ENCODE results near the gene CENPM.

CENPM gene

DNA sequence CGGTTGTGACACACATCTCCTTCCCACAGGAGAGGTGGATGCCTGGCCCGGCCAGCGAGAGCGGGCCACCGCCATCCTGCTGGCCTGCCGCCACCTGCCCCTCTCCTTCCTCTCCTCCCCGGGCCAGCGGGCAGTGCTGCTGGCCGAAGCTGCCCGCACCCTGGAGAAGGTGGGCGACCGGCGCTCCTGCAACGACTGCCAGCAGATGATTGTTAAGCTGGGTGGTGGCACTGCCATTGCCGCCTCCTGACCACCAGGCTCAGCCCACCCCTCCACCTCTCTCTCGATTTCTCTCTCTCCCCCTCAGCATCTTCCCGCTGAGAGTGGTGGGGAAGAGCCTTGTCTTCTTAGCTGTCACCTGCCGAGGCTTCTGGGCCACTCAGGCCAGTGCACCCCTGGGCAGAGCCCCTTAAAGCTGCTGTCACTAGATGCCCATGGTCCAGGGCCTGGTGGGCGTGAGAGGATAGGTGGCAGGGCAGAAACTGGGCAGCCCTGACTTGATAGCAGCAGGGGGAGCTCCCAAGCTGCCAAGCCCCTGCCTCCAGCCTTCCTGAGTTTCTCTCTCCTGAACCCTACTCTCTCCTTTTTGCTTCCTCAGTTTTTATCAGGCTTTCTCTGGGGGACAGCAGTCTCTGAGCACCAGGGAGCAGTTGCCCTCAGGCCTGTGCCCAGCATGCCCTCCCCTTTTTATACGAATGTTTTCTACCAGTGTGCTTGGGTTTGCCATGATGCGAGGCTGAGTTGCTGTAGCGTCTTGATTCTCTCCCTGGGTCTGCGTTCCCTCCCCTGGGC lies 41.3 kb downstream of the CENPM start:
- H3K4me3 Mint-ChIP-seq, result no peak overlapping the region
- H3K27me3 Mint-ChIP-seq, result no peaks in the 10 kb centered on the region
- H3K4me1 Mint-ChIP-seq (ENCODE audit: low read depth), result peaks cover 17% of the 10 kb centered on the region
- H3K27ac Mint-ChIP-seq, result no peak overlapping the region
- H3K9me3 Mint-ChIP-seq (ENCODE audit: low read depth), result no peaks in the 10 kb centered on the region
- H3K36me3 Mint-ChIP-seq, result no peaks in the 10 kb centered on the region

DNA sequence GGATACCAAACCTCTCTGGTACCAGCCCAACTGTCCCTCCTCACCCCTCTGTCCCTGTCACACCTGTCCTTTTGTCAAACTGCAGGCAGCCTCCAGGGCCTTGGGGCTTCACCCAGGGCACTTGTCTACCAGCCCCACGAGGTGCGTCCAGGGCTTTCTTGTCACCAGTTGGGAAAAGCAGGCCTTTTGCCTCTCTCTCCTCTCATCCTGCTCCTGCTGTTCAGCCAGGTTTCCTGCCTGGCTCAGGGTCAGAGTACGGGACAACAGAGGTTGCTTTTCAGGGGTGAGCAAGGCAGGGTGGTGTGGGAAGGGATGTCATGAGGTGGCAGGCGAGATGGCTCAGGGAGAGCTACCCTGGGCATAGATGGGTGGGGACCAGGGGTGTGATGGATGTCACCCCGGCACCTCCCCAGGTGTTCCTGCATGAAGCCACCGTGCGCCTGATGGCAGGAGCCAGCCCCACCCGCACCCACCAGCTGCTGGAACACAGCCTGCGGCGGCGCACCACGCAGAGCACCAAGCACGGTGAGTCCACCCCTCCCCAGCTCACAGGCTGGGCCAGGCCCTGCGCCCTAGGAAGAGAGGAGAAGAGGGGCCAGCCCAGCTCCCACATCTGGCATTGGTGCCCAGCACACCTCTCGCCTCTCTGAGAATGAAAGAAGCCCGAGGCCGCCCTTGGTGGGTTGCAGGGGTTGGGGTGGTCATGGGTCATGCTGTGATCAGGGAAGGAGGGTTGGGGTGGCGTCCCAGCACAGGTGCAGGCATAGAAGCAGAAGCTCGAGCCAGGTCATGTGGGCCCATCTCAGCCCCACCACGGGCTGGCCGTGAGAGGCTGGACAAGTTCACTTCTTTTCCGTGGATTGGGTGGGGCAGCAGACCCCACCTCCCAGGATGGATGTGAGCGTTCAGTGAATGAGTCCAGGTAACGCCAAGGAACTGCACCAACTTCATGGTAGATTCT lies 42.2 kb downstream of the CENPM start:
- Mint-ChIP-seq H3K36me3 (no peaks in the 10 kb centered on the region), H3K27me3 (no peaks in the 10 kb centered on the region), H3K4me1 (ENCODE audit: low read depth) (peaks cover 17% of the 10 kb centered on the region), H3K4me3 (no peak overlapping the region), H3K9me3 (ENCODE audit: low read depth) (no peaks in the 10 kb centered on the region), H3K27ac (no peak overlapping the region)

DNA sequence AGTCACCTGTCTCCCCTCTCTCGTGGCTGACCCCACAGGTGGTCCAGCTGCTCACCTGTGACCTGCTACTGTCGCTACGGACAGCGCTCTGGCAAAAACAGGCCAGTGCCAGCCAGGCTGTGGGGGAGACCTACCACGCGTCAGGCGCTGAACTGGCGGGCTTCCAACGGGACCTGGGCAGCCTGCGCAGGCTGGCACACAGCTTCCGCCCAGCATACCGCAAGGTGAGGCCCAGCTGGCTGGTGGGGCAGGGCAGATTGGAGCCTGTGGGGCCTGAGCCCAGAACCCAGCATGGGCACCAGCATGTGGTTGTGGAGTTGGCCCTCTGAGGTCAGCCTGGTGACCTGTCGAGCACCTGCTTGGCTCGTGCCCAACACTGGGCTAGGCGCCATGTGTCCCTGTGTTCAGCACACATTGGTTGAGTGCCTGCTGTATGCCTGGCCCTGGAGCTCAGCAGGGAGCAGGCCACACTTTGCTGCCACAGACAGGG lies 44.0 kb downstream of the CENPM start:
- Mint-ChIP-seq H3K9me3 (ENCODE audit: low read depth) (no peaks in the 10 kb centered on the region), H3K4me1 (ENCODE audit: low read depth) (peaks cover 5% of the 10 kb centered on the region), H3K27me3 (no peaks in the 10 kb centered on the region), H3K27ac (no peak overlapping the region), H3K36me3 (no peaks in the 10 kb centered on the region), H3K4me3 (no peak overlapping the region)

DNA sequence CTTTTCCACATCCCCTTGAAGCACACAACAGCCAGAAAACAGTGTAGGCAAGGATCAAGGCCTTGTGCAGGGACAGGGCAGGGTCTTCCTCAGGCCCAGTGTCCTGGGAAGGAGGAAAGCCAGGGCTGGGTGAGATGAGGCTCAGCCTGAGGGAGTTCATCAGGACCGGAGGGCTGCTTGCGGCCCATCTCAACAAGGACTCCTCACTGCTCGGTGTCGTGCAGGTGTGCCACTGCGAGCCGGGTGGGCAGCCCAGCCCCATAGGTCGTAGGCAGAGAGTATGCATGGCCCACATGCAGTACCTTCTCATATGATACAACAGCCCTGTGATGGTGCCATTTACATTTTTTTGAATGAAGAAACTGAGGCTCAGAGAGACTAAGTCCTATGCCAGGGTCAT lies 44.9 kb downstream of the CENPM start:
- Mint-ChIP-seq H3K27ac (no peak overlapping the region), H3K4me1 (ENCODE audit: low read depth) (no peaks in the 10 kb centered on the region), H3K27me3 (no peaks in the 10 kb centered on the region), H3K4me3 (no peak overlapping the region), H3K9me3 (ENCODE audit: low read depth) (no peaks in the 10 kb centered on the region), H3K36me3 (no peaks in the 10 kb centered on the region)

DNA sequence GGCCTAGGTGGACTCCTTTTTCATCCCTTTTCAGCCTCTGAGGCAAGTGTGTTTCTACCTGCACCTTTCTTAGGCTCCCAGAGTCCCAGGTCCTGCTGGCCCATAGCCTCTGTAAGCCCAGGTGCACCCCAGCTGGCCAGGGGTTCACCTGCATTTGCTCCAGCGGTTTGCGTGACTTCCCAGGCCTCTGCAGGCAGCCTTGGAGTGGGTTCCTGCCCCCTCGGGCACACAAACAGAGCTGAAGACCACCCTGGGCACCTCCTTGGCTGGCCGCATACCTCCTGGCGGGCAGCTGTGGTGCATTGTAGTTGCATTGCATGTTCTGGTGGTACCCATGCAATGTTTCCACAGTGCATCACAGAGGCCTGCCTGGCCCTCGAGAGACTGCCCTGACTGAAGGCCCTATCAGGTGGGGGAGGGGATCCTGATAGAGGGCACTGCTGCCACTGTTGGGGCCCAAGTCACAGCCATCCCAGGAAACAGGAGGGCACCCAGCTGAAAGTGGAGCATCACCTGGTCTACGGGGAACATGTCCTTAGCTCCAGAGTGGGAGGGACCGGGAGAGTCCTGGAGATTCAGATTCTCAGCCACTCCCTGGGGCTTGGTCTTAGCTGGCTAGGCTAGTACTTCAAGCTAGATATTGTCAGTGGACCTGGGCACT lies 46.2 kb downstream of the CENPM start:
- H3K27ac Mint-ChIP-seq, result no peak overlapping the region
- H3K27me3 Mint-ChIP-seq, result no peaks in the 10 kb centered on the region
- no peaks in the 10 kb centered on the region for H3K9me3 Mint-ChIP-seq (ENCODE audit: low read depth)
- no peak overlapping the region for H3K4me3 Mint-ChIP-seq
- H3K36me3 Mint-ChIP-seq, result no peaks in the 10 kb centered on the region
- no peaks in the 10 kb centered on the region for H3K4me1 Mint-ChIP-seq (ENCODE audit: low read depth)

DNA sequence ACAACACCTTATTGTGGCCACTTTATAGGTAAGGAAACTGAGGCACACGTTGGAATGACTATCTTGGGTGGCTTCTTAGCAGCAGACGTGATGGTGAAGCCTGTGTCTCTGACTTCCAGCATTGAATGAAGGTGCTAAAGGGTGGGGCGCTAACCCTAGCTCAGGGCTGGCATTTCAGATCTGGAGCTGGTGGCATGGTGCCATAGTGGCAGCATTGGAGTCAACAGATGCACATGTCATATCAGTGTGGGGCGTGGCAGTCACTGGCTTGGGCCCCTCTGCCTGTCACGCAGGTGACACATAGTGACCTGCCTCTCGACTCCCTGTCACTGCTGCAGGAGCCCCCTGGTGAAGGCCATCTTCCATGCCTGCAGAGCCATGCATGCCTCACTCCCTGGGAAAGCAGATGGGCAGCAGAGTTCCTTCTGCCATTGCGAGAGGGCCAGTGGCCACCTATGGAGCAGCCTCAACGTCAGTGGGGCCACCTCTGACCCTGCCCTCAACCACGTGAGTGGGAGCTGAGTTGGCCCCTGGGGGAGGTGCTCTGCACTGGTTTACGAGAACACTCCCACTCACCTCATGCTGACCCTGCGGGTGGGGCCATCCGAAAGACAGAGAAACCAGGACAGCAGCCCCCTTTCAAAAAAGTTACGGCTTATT lies 46.8 kb downstream of the CENPM start:
- Mint-ChIP-seq H3K27ac (no peak overlapping the region), H3K9me3 (ENCODE audit: low read depth) (no peaks in the 10 kb centered on the region), H3K36me3 (no peaks in the 10 kb centered on the region), H3K27me3 (no peaks in the 10 kb centered on the region), H3K4me1 (ENCODE audit: low read depth) (no peaks in the 10 kb centered on the region), H3K4me3 (no peak overlapping the region)

DNA sequence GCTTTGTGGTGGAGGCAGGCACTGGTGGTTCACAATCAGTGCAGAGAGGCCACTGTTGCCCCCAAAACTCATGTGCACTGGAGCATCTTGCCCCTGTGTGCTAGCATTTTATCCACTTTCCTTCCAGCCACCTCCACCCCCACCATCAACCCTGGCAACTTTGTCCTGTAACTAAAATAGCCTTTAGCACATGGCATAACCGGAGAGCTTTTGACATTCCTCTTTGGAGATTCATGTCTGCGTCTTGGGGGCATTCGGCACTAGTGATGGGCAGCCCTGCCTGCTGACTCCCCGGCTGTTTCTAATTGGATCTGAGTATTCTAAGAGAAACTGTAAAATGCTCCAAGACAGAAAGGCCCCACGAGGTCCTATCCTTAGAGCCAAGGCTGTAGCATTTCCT lies 47.8 kb downstream of the CENPM start:
- Mint-ChIP-seq H3K27ac (no peak overlapping the region), H3K4me3 (no peak overlapping the region), H3K9me3 (ENCODE audit: low read depth) (no peaks in the 10 kb centered on the region), H3K27me3 (no peaks in the 10 kb centered on the region), H3K36me3 (no peaks in the 10 kb centered on the region), H3K4me1 (ENCODE audit: low read depth) (no peaks in the 10 kb centered on the region)

DNA sequence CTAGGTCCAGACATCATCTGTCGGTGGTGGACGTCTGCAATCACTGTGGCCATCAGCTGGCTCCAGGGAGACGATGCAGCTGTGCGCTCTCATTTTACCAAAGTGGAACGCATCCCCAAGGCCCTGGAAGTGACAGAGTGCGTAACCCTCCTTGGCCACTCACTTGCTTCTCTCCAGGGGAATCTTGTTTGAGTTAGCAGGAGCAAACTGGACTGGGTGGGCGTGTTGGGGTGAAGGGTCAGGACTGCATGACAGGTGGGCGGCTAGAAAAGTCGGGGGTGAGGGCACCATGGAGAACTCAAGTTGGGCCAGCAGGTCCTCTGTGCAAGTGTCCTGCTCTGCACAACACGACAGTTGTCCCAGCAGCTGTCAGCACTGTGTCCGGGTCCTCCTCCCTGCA lies 48.3 kb downstream of the CENPM start:
- Mint-ChIP-seq H3K27me3 (no peaks in the 10 kb centered on the region), H3K4me1 (ENCODE audit: low read depth) (no peaks in the 10 kb centered on the region), H3K9me3 (ENCODE audit: low read depth) (no peaks in the 10 kb centered on the region), H3K4me3 (no peak overlapping the region), H3K27ac (no peak overlapping the region), H3K36me3 (no peaks in the 10 kb centered on the region)

DNA sequence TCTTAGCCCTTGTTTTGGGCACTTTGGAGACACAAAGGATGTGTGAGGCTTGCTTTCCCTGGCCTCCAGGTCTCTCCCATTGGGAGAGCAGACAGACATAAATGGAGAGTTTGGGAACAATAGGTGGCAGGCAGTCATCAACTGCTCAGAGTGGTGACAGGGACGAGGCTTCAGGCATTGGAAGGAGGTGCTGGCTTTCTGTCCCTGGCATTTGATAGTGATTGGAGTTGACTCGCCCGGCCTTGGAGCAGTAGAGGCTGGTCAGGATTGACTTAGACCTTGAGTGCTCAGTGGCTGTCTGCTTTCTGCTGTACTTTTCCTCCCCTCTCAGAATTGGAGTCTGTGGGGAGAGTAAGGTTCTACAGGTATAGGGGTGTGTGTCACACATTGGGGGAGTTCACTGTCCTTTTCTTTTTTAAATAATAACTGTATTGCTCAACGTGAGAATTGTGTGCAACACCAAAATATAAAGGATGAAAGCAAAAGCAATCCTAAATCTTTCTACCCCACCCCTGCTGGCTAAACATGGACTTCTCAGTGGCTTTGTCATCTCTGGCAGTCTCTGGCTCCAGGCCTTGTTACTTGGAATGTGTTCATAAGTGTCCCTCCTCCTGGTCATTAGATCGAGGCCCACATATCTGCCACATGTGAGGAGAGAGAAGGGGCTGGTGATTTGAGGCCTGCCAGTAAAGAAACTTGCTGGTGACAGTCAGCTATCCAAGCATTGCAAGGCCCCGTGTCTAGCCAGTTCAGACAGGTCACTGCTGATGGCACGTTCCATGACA lies 53.2 kb downstream of the CENPM start:
- H3K36me3 Mint-ChIP-seq, result no peaks in the 10 kb centered on the region
- H3K27ac Mint-ChIP-seq, result no peak overlapping the region
- H3K4me1 Mint-ChIP-seq (ENCODE audit: low read depth), result no peaks in the 10 kb centered on the region
- H3K9me3 Mint-ChIP-seq (ENCODE audit: low read depth), result no peaks in the 10 kb centered on the region
- no peaks in the 10 kb centered on the region for H3K27me3 Mint-ChIP-seq
- no peak overlapping the region for H3K4me3 Mint-ChIP-seq

DNA sequence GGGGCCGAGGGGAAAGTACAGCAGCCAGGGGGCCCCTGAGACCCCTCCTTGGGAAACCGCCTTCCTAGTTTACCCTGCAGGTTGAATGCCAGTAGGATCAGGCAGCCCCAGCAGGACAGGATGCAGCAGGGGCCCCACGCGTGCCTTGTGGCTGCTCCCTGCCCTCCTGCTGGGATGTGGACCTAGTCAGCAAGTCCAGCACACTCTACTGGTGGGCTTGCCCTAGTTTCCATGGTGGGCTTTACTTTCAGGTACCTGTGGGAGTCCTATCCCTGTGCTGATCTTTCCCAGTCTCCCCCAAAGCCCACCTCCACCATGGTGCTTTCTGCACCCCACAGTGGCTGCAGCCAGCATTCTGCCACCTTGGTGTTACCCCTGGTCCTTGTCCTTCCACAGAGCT lies 54.2 kb downstream of the CENPM start:
- Mint-ChIP-seq H3K4me3 (no peak overlapping the region), H3K9me3 (ENCODE audit: low read depth) (no peaks in the 10 kb centered on the region), H3K27me3 (no peaks in the 10 kb centered on the region), H3K36me3 (peaks cover 1% of the 10 kb centered on the region), H3K27ac (no peak overlapping the region), H3K4me1 (ENCODE audit: low read depth) (no peaks in the 10 kb centered on the region)

DNA sequence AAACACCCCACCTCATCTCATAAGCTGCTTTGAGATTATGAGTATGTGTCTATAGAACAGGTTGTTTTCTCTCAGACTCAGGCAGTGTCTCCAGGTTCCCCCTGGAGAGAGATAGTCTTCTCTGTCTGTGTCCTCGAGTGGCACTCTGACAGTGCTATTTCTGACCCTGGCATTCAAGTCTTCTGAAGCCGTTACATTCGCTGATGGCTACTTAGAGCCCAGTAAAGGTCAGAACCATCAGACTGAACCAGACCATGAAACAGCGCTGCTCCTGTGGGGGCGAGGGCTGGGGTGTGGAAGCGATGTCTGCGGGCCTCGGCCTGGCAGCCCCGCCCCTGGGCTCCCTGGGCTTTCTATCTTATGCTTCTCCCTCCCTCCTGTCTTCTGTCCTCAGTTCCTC lies 55.5 kb downstream of the CENPM start:
- H3K27ac Mint-ChIP-seq, result no peak overlapping the region
- no peak overlapping the region for H3K4me3 Mint-ChIP-seq
- H3K9me3 Mint-ChIP-seq (ENCODE audit: low read depth), result no peaks in the 10 kb centered on the region
- H3K4me1 Mint-ChIP-seq (ENCODE audit: low read depth), result no peaks in the 10 kb centered on the region
- peaks cover 11% of the 10 kb centered on the region for H3K36me3 Mint-ChIP-seq
- no peaks in the 10 kb centered on the region for H3K27me3 Mint-ChIP-seq
